CD14-positive monocyte (primary cell): ENCODE measurements around the gene AMMECR1L. TPM values are rescaled to one million over a fixed set of nuclear protein-coding genes. Genes with fewer than 3 reads are reported as not detected.
A peak's percentile ranks its signal among the peaks of the same experiment; 100 is the strongest.

ENCODE experiments used
- DNase-seq, 3 donors: peaks; one replicate each; pipeline ENCODE4 v3.0.0-alpha.2; 2011 to 2022
- H2AFZ ChIP-seq: 2 replicates; pipeline ENCODE4 v1.6.0; 2012; ENCODE audit warnings: mild to moderate bottlenecking, low read depth, low read length, inconsistent platforms; ENCODE audit not compliant: insufficient read depth, poor library complexity, severe bottlenecking
- H3K27ac ChIP-seq, 2 donors: 1 replicate in 1 of 2; 2 replicates in 1 of 2; pipeline ENCODE4 v1.5.1; 2012 to 2013; ENCODE audit warnings: low read length in 2 of 2, control low read depth in 1 of 2, inconsistent platforms in 1 of 2, low read depth in 1 of 2, mild to moderate bottlenecking in 1 of 2
- H3K27me3 ChIP-seq, 2 donors: one replicate each; pipeline versions ENCODE4 v1.6.0 to v1.6.1; 2011 to 2013; ENCODE audit warnings: low read length in 2 of 2; ENCODE audit not compliant: control insufficient read depth in 2 of 2, insufficient read depth in 2 of 2
- H3K36me3 ChIP-seq, 2 donors: replicated peaks in 1 of 2; 1 replicate in 1 of 2; 2 replicates in 1 of 2; pipeline versions ENCODE4 v1.5.1 to v1.6.1; 2012 to 2013; ENCODE audit warnings: low read length in 2 of 2, control low read depth in 1 of 2, inconsistent platforms in 1 of 2, mild to moderate bottlenecking in 1 of 2; ENCODE audit not compliant: insufficient read depth in 2 of 2, control insufficient read depth in 1 of 2
- H3K4me1 ChIP-seq, 2 donors: 1 replicate in 1 of 2; 2 replicates in 1 of 2; pipeline versions ENCODE4 v1.5.1 to v1.6.1; 2012 to 2013; ENCODE audit warnings: low read length in 2 of 2, control low read depth in 1 of 2, inconsistent platforms in 1 of 2, mild to moderate bottlenecking in 1 of 2, moderate library complexity in 1 of 2; ENCODE audit not compliant: insufficient read depth in 2 of 2, control insufficient read depth in 1 of 2
- H3K4me2 ChIP-seq: replicated peaks from 2 replicates; pipeline ENCODE3; 2012; ENCODE audit warnings: low read length, moderate library complexity, mild to moderate bottlenecking; ENCODE audit not compliant: poor library complexity, severe bottlenecking; ENCODE audit errors: extremely low read depth
- H3K4me3 ChIP-seq, 3 experiments: fragments of 200-600 bp in 1 of 3; sonication (generic) in 1 of 3; replicated peaks in 1 of 3; 1 replicate in 2 of 3; 2 replicates in 1 of 3; pipeline ENCODE4 v1.5.1; 2011 to 2013; ENCODE audit warnings: low read length in 3 of 3, mild to moderate bottlenecking in 3 of 3, control low read depth in 2 of 3, low read depth in 2 of 3, inconsistent platforms in 1 of 3, moderate library complexity in 1 of 3
- H3K79me2 ChIP-seq: 2 replicates; pipeline ENCODE4 v1.6.0; 2012; ENCODE audit warnings: mild to moderate bottlenecking, control low read depth, inconsistent platforms, low read length, moderate library complexity; ENCODE audit not compliant: insufficient read depth
- H3K9ac ChIP-seq: 2 replicates; pipeline ENCODE4 v1.6.0; 2017; ENCODE audit warnings: low read length, mild to moderate bottlenecking; ENCODE audit not compliant: insufficient read depth, poor library complexity, severe bottlenecking
- H3K9me3 ChIP-seq, 2 donors: replicated peaks in 1 of 2; 1 replicate in 1 of 2; 2 replicates in 1 of 2; pipeline versions ENCODE4 v1.5.1 to v1.6.1; 2012 to 2013; ENCODE audit warnings: low read length in 2 of 2, control low read depth in 1 of 2; ENCODE audit not compliant: control insufficient read depth in 1 of 2, insufficient read depth in 1 of 2
- H4K20me1 ChIP-seq: 2 replicates; pipeline ENCODE4 v1.6.0; 2012; ENCODE audit warnings: mild to moderate bottlenecking, low read length, control low read depth, moderate library complexity; ENCODE audit not compliant: insufficient read depth
- H3K27ac Mint-ChIP-seq, 7 donors: one replicate each; pipeline ENCODE4 v1.8.0; 2020; ENCODE audit warnings: mild to moderate bottlenecking in 7 of 7, mixed read lengths in 7 of 7, moderate library complexity in 6 of 7, inconsistent platforms in 2 of 7
- H3K27me3 Mint-ChIP-seq, 3 donors: one replicate each; pipeline ENCODE4 v1.8.0; 2021 to 2022; ENCODE audit warnings: low read depth in 3 of 3, mild to moderate bottlenecking in 3 of 3, mixed read lengths in 3 of 3, moderate library complexity in 3 of 3, inconsistent platforms in 1 of 3
- H3K36me3 Mint-ChIP-seq, 2 donors: one replicate each; pipeline ENCODE4 v1.8.0; 2020; ENCODE audit warnings: mixed read lengths in 2 of 2, inconsistent platforms in 1 of 2, mild to moderate bottlenecking in 1 of 2
- H3K4me1 Mint-ChIP-seq: one replicate; pipeline ENCODE4 v1.8.0; 2020; ENCODE audit warnings: mild to moderate bottlenecking, mixed read lengths
- H3K4me3 Mint-ChIP-seq, 2 donors: one replicate each; pipeline ENCODE4 v1.8.0; 2020; ENCODE audit warnings: mild to moderate bottlenecking in 2 of 2, mixed read lengths in 2 of 2, moderate library complexity in 1 of 2
- H3K9me3 Mint-ChIP-seq, 7 donors: one replicate each; pipeline ENCODE4 v1.8.0; 2020 to 2022; ENCODE audit warnings: mixed read lengths in 7 of 7, mild to moderate bottlenecking in 6 of 7, moderate library complexity in 6 of 7, inconsistent platforms in 2 of 7
- CTCF ChIP-seq: fragments of 200-600 bp; IDR thresholded peaks from one replicate; pipeline ENCODE4 v1.8.0; 2022; ENCODE audit warnings: antibody characterized with exemption, mild to moderate bottlenecking
- whole genome bisulfite sequencing: methylation state at CpG from one replicate; pipeline ENCODE4 v1.1.5; 2013; ENCODE audit warnings: missing lambda C conversion rate; ENCODE audit not compliant: insufficient coverage; 5-methylcytosine and 5-hydroxymethylcytosine counted together
- intact Hi-C, 2 donors: fragments of 100-400 bp; cut with micrococcal nuclease; formaldehyde crosslinking; loops; one replicate each; pipeline versions ENCODE4 v1.15.0 to v1.15.1; 2023
- polyA plus RNA-seq, 3 donors: library from polyadenylated mRNA; depleted of rRNA in 1 of 3; unstranded in 2 of 3; stranded (reverse) in 1 of 3; fragments of 300-500 nt in 2 of 3; fragments of >200 nt in 1 of 3; fragmentation: Illumina TruSeq in 2 of 3; gene quantifications; 1 replicate in 2 of 3; 2 replicates in 1 of 3; pipeline ENCODE4 v1.2.3, GENCODE V29; 2012 to 2021

AMMECR1L gene
- polyA plus RNA-seq, 3 donors, result 2.5 to 9.8 (median 3.1) TPM

GRCh38 chr2:127884436-127884835 lies 1.3 kb downstream of the AMMECR1L start:
- Mint-ChIP-seq H3K4me1 (peaks cover 31% of the 10 kb centered on the region), H3K36me3 (peaks cover 39 to 43% of the 10 kb centered on the region in 2 donors), H3K9me3 (no peaks in the 10 kb centered on the region), H3K4me3 (peak overlapping the region; percentile 82 to 96), H3K27me3 (peaks cover 0 to 2% (median 0%) of the 10 kb centered on the region in 3 donors), H3K27ac (peak overlapping the region in 4 of 7 donors; percentile 76 to 86 (median 85))
- Histone ChIP-seq H3K4me1 (peaks cover 17 to 19% of the 10 kb centered on the region in 2 donors), H3K36me3 (peaks cover 32 to 44% of the 10 kb centered on the region in 2 donors), H3K4me2 (peak overlapping the region; percentile 69), H3K4me3 (peak overlapping the region in 2 of 3 experiments; percentile 35 to 71), H2AFZ (peak overlapping the region; percentile 56), H3K27ac (peak overlapping the region in 1 of 2 donors; percentile 56), H4K20me1 (peaks cover 37% of the 10 kb centered on the region), H3K9ac (peak overlapping the region; percentile 61), H3K9me3 (no peaks in the 10 kb centered on the region), H3K27me3 (no peaks in the 10 kb centered on the region), H3K79me2 (peaks cover 70% of the 10 kb centered on the region)
- no peak for DNase-seq
- intact Hi-C loops, result loop anchor here (2.0 to 10.0 kb wide), 4 partner anchors 28 to 210 kb away; partner anchors contain the start of genes SAP130 (in 2 of the 2) and UGGT1 (in 1 of the 2)
- 86% methylated on average over 5 of the region's 10 CpGs for WGBS
- TF ChIP-seq CTCF, result no peak

GRCh38 chr2:127879899-127880298 lies 5.9 kb downstream of the AMMECR1L start:
- peaks cover 79% of the 10 kb centered on the region for H4K20me1 ChIP-seq
- no peak for TF ChIP-seq CTCF
- peaks cover 93% of the 10 kb centered on the region for H3K79me2 ChIP-seq
- no peaks in the 10 kb centered on the region for H3K9me3 ChIP-seq
- Mint-ChIP-seq H3K9me3 (no peaks in the 10 kb centered on the region), H3K27me3 (peaks cover 0 to 2% (median 0%) of the 10 kb centered on the region in 3 donors), H3K4me1 (peaks cover 25% of the 10 kb centered on the region), H3K36me3 (peaks cover 56 to 59% of the 10 kb centered on the region in 2 donors), H3K4me3 (no peak overlapping the region), H3K27ac (peak overlapping the region in 2 of 7 donors; percentile 12 to 50)
- no peak overlapping the region for H3K4me2 ChIP-seq
- DNase-seq, result no peak
- H3K27ac ChIP-seq, result no peak overlapping the region
- H3K27me3 ChIP-seq, result no peaks in the 10 kb centered on the region
- intact Hi-C loops, result loop anchor here (5.0 to 10.0 kb wide), 3 partner anchors 145 to 215 kb away; partner anchors contain the start of genes SAP130 (in 2 of the 2) and UGGT1 (in 1 of the 2)
- 100% methylated on average over 2 of the region's 5 CpGs for WGBS
- H3K4me3 ChIP-seq, result no peak overlapping the region
- H3K4me1 ChIP-seq, result peaks cover 7 to 8% of the 10 kb centered on the region in 2 donors
- peaks cover 33 to 59% of the 10 kb centered on the region in 2 donors for H3K36me3 ChIP-seq
- H3K9ac ChIP-seq, result no peak overlapping the region
- no peak overlapping the region for H2AFZ ChIP-seq
